ENCODE results near the gene CLSTN1. TPM values are rescaled to one million over a fixed set of nuclear protein-coding genes. Genes with fewer than 3 reads are reported as not detected.

CLSTN1 gene
- total and polyA plus RNA-seq, 2 of the 13 experiments (the other 11 are each of a cell fraction or from before 2014, with no cell fraction given): 19.7 to 29.8 TPM

- TF ChIP-seq, protein P1, sequence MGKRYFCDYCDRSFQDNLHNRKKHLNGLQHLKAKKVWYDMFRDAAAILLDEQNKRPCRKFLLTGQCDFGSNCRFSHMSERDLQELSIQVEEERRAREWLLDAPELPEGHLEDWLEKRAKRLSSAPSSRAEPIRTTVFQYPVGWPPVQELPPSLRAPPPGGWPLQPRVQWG (CRISPR knock-in tag; IDR thresholded peaks at IDR 0.05; ENCODE audit: borderline replicate concordance, low read depth): no peak
- TF ChIP-seq ZFP1 (CRISPR knock-in tag; IDR thresholded peaks at IDR 0.05) (no peak), KLF16 (CRISPR knock-in tag; IDR thresholded peaks at IDR 0.05) (peak in 1 of 2 experiments; percentile 41; a peak in 1 of 4 replicates), ZSCAN9 (CRISPR knock-in tag; IDR thresholded peaks at IDR 0.05; ENCODE audit: borderline replicate concordance) (peak; percentile 35; the same call in 1 of the 2 replicates), KLF15 (CRISPR knock-in tag; IDR thresholded peaks at IDR 0.05; ENCODE audit: borderline replicate concordance) (0 out of 2 replicates have a peak, but pooled peaks have one; percentile 9), ZFP82 (CRISPR knock-in tag; IDR thresholded peaks at IDR 0.05; ENCODE audit: borderline replicate concordance) (no peak), DRAP1 (CRISPR knock-in tag; IDR thresholded peaks at IDR 0.05) (no peak), ZFP62 (CRISPR knock-in tag; IDR thresholded peaks at IDR 0.05) (no peak), ZMYM3 (CRISPR knock-in tag; IDR thresholded peaks at IDR 0.05) (peak; percentile 14; the same call in 1 of the 2 replicates), HOXD1 (CRISPR knock-in tag; IDR thresholded peaks at IDR 0.05) (no peak), ARID2 (CRISPR knock-in tag; IDR thresholded peaks at IDR 0.05; ENCODE audit: borderline replicate concordance) (no peak), YY1 (IDR thresholded peaks at IDR 0.05; ENCODE audit: insufficient read depth, insufficient replicate concordance, low read depth, low read length) (no peak), ZNF761 (CRISPR knock-in tag; conservative IDR thresholded peaks at IDR 0.05) (no peak), SRSF9 (IDR thresholded peaks at IDR 0.05; ENCODE audit: borderline replicate concordance, insufficient read depth, low read depth, low read length, poor library complexity, severe bottlenecking) (no peak), FOSL2 (CRISPR knock-in tag; IDR thresholded peaks at IDR 0.05) (peak; percentile 74), EEA1 (CRISPR knock-in tag; IDR thresholded peaks at IDR 0.05; ENCODE audit: borderline replicate concordance) (no peak), TFDP2 (CRISPR knock-in tag; IDR thresholded peaks at IDR 0.05) (peak; percentile 37; the same call in 1 of the 2 replicates), MTA1 (CRISPR knock-in tag; IDR thresholded peaks at IDR 0.05; ENCODE audit: borderline replicate concordance) (no peak), ATF2 (CRISPR knock-in tag; IDR thresholded peaks at IDR 0.05) (no peak)
- TF ChIP-seq, protein P2, sequence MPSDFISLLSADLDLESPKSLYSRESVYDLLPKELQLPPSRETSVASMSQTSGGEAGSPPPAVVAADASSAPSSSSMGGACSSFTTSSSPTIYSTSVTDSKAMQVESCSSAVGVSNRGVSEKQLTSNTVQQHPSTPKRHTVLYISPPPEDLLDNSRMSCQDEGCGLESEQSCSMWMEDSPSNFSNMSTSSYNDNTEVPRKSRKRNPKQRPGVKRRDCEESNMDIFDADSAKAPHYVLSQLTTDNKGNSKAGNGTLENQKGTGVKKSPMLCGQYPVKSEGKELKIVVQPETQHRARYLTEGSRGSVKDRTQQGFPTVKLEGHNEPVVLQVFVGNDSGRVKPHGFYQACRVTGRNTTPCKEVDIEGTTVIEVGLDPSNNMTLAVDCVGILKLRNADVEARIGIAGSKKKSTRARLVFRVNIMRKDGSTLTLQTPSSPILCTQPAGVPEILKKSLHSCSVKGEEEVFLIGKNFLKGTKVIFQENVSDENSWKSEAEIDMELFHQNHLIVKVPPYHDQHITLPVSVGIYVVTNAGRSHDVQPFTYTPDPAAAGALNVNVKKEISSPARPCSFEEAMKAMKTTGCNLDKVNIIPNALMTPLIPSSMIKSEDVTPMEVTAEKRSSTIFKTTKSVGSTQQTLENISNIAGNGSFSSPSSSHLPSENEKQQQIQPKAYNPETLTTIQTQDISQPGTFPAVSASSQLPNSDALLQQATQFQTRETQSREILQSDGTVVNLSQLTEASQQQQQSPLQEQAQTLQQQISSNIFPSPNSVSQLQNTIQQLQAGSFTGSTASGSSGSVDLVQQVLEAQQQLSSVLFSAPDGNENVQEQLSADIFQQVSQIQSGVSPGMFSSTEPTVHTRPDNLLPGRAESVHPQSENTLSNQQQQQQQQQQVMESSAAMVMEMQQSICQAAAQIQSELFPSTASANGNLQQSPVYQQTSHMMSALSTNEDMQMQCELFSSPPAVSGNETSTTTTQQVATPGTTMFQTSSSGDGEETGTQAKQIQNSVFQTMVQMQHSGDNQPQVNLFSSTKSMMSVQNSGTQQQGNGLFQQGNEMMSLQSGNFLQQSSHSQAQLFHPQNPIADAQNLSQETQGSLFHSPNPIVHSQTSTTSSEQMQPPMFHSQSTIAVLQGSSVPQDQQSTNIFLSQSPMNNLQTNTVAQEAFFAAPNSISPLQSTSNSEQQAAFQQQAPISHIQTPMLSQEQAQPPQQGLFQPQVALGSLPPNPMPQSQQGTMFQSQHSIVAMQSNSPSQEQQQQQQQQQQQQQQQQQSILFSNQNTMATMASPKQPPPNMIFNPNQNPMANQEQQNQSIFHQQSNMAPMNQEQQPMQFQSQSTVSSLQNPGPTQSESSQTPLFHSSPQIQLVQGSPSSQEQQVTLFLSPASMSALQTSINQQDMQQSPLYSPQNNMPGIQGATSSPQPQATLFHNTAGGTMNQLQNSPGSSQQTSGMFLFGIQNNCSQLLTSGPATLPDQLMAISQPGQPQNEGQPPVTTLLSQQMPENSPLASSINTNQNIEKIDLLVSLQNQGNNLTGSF (CRISPR knock-in tag; IDR thresholded peaks at IDR 0.05): no peak
Observed at GRCh38 chr1:9687120-9687873, 136.5 kb downstream of the CLSTN1 start (continued).

Data from HepG2 (cell line).